Suppressor macrophage (primary cell): Measurements from ENCODE around the gene VSIR.

ENCODE experiments used
- DNase-seq, 4 experiments: peaks; one replicate each; pipeline ENCODE4 v3.0.0-alpha.2; 2020 to 2022
- total RNA-seq, 17 experiments: gene quantifications; one replicate each; lab custom pipeline; 2026; ENCODE audit warnings: mixed read lengths in 6 of 17, inconsistent platforms in 3 of 17; lab: John Stamatoyannopoulos, UW

Gene VSIR
- 18.3 to 192 (median 73.5) reads per million in 17 experiments for total RNA-seq

DNA sequence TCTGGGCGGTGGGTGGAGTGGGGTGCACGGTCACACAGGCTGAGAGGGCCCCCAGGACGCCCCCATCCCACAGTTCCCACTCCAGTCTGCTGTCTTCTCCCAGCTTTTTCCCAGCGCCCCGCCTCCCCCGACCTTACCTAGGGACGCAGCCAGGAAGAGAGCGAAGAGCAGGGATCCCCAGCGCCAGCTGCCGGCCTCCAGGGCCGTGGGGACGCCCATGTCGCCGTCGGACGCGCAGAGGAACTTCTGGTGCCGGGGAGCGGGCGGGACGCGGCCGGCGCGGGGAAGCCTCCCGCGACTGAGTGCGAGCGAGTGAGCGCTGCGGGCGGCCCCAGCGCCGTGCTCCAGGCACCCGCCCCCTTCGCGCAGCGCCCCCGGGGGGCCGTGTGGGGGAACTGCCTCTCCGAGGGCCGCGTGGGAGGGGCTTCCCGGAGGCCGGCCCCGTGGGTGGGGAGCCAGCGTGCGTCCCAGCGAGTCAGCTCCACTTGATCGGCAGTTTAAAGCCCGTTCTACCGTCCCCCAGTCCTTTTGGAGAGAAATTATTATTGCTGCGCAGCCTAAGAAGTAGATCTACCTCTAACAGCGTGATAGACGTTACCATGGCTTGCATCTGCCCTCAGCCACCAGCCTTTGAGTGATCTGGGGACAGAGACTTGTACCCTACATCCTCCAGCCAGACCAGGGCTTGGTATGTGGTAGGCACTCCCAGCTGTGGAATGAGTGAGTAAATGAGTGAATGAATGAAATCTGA lies at the start of gene VSIR:
Gene VSIR, minus strand, starts transcription at position 300 of the 751 bp plus-strand sequence. Its CDS starts 81 bp downstream, at position 219.
- peak; percentile 95 to 98 (median 96) for DNase-seq

DNA sequence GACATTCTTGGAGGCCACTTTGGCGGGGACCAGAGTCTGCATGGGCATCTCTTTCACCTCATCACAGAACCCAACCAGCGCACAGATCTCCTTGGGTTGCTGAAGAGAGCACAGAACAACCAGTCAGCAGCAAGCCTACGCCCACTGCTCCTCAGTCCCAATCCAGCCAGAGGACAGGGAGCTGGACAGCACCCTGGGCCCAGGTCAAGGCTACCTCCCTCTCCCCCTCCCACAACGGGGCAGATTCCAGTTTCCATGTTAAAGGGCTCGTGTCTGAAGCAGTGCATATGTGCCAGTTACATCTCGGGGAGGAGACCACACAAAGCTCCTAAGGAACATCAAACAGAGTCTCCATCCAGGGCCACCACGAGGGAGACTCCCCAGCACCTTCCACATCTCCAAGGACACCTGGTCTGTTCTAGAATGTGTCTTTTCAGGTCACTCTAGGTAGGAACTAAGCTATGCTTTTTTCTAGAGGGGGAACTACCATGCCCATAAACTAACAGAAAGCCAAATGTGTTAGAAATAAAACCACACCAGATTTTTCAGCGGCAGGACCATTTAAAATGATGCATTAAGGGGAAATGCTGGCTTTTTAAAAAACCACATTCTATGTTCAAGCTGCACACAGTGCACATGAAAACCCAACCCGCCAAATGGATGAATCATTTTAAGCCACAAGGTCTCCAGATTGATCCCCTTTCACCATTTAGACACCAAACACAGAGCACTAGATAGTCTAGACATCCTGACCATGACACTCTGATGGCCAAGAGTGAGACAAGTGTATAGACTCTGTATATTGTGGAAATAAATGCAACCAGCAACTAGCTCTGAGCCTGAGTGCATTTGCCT lies 48.8 kb upstream of the VSIR start:
- peak in 1 of 4 experiments; percentile 28 for DNase-seq

DNA sequence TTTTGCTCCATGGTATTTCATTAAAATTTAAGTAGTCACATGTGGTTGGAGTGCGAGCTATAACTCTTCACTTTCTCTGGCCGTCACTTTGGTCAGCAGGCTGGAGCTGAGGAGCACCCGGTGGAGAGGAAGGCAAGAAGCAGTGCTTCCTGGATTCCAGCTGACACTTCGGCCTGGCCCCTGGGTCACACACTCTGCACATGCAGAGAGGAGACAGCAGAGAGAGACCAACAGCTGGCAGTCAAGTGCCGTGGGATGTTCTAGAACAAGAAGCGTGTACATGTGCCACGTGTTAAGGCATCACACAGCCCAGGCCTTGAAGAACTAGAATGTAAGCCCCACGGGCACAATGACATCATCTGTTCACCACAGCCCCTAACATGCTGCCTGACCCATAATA lies 47.6 kb upstream of the VSIR start:
- peak in 1 of 4 experiments; percentile 36 for DNase-seq

DNA sequence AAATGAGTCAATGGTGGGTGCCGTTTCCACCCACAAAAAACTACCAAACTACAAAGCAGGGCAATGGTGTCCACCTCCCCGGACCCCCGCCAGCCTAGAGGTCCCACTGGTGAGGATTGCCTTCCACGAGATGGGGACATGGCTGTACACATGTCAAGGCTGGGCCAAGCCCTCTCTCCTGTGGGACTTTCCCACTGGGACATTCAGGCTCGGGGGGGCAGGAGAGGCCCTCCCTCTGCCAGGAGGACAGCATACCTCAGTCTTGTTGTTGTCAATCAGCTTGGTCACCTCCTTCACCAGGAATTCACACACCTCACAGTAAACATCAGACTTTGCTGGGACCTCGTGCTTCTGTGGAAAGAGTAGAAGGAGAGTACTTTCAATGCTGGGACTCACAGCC lies 46.7 kb upstream of the VSIR start:
- peak in 1 of 4 experiments; percentile 17 for DNase-seq

DNA sequence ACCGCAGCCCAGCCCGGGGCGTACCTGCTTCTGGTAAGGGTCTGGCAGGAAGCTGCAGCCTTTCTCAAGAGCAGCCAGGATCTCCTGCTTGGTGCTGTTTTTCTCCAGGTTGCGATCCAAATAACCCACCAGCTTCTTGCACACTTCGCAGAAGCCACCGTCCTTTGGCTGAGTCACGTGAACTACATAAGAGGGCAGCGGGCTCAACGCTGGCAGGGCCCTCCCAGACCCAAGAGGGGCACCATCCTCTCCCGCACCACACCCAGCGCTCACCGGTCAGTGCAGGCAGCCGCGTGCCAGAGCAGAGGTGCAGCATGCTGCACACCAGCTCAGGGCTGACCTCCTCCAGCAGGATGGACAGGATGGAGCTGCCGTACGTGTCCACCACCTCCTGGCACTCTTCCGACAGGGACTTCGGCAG lies 46.1 kb upstream of the VSIR start:
- peak in 1 of 4 experiments; percentile 10 for DNase-seq

DNA sequence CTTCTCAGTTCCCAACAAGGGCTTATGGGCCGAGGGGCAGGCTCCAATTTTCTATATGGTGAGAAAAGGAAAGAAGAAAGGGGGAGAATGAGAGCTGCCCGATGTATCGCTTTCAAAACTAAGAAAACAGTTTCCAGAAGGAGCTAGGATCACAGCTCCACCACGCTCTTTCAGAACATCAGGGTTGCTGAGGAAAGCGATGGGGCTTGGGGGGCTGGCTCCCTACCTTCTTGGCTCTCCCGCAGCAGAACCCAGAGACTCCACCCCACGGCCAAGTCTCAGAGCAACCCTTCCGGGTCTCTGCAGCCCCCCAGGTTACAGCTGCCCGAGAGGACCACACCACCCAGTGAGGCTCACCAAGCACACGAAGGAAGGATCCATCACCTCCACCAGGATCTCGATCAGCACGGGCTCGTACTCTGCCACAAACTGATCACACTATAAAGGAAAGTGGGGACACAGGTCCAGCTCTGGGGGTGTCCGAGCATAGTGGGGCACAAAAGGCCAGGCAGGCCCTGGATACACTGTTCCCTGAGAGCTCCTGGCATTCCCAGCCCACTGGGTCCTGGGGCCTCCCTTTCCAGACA lies 45.4 kb upstream of the VSIR start:
- peak in 1 of 4 experiments; percentile 8 for DNase-seq

DNA sequence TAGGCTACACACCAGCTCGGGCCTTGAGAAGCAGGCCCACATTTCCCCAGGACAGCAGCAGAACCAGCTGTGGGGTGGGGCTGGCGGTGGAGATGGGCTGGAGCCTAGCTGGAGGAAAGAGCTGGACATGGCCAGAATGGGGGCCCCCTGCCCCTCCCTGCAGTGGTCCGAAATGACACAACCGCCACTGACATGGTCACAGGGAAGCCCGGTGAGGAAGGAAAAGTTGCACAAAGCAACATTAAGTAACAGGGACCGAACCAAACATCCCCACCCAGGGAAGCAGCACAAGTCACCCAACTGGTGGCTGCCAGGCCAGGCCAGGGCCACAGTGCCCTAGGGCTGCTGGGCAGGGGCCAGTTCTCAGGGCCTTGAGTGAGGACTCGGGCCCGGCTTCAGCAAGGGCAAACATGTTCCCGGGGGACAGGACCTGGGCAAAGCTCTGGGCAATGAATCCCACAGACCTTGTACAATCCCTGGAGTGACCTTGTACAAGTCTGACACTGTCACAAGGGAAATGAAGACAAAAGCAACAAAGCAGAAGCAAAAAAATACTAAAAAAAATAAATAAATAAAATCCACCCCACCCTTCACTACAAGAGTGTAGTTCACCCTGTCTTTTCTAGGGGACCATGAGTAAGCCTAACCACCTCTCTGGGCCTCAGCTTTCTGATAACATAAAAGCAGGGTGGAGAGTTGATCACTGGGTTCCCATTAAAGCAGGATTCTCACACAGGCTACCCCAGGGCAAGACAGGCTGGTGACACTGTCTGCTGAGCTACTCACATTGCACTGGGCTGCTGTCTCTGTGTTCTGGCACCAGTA lies 44.7 kb upstream of the VSIR start:
- peak; percentile 65 to 80 (median 73) for DNase-seq

DNA sequence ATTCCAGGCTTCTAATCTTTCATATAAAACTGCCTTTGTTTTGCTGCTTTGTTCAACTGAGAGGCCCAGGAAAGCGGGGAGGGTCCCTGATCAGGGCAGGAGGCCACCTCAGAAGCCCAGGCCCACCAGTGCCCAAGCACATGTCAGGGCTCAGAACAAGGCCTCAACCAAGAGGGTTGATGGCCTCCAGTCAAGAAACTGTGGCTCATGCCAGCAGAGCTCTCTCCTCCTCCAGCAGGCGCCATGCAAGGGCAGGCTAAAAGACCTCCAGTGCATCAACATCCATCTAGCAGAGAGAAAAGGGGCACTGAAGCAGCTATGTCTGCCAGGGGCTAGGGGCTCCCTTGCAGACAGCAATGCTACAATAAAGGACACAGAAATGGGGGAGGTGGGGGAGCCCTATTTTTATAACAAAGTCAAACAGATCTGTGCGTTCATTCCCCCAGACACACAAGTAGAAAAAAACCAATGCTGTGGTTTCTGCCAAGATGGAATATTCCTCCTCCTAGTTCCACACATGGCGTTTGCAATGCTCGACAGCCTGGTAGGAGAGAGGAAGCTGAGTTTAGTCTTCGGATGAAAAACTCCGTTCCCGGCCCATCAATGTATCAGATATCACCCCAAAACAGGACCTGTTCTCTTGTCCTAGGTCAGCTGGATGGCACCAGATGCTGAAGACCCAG lies 43.8 kb upstream of the VSIR start:
- peak in 1 of 4 experiments; percentile 16 for DNase-seq

DNA sequence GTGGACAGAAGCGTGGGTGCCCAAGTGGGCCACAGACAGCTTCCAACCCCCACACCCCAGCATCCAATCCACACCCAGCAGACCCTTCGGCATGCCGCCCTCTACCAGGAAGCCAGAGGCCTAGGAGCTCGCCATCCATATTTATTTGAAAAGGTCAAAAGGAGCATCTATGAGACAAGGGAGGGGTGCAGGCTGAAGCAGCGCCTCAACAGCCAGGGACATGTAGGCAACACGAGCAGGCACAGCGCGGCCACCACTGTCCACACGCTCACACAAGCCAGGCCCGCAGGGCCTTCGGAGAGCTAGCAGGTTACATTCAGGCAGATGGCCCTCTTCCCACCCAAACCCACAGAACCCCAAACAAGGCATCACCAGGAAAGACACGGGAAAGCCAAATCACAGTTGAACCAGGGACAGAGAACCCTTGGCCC lies 43.1 kb upstream of the VSIR start:
- DNase-seq: peak in 1 of 4 experiments; percentile 20

DNA sequence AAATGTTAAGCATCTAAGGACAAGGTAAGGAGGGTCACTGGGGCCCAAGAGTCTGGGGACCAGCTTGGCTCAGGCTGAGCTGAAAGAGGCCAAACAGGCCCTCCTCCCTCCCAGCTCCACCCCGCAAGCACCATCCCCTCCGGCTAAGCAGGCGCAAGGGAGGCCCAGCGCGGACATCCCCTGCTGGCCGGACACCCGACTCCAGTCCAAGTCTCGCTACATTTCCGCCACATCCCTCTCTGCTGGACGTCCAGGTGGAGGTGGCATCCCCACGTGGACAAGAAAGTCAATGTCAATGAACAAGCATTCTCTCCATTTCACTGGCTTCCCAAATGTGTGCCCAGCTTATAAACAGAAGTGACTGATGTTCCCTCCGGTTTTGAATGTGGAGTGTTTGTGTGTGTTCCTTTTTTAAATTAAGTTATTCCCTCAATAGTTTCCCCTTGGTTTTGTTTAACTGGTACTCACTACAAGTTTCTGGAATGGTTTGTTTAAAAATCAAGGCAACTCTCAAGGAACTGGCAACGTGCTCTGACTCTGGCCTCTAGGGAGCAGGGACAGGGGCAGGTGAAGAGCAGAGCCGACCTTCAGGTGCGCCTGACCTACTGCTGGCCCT lies 42.3 kb upstream of the VSIR start:
- peak in 1 of 4 experiments; percentile 31 for DNase-seq

DNA sequence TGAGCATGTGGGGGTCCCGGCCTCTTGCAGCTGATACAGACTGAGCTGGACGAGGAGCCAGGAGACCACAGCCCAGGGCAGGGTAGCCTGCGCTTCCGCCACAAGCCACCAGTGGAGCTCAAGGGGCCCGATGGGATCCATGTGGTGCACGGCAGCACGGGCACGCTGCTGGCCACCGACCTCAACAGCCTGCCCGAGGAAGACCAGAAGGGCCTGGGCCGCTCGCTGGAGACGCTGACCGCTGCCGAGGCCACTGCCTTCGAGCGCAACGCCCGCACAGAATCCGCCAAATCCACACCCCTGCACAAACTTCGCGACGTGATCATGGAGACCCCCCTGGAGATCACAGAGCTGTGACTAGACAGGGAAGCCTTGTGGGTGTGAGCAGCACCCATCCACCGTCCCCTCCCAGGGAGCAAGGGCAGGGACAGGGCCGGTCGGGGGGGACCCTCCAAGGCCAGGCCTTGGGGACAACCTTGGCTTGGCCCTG lies 41.6 kb upstream of the VSIR start:
- DNase-seq: peak in 3 of 4 experiments; percentile 36 to 52 (median 44)

DNA sequence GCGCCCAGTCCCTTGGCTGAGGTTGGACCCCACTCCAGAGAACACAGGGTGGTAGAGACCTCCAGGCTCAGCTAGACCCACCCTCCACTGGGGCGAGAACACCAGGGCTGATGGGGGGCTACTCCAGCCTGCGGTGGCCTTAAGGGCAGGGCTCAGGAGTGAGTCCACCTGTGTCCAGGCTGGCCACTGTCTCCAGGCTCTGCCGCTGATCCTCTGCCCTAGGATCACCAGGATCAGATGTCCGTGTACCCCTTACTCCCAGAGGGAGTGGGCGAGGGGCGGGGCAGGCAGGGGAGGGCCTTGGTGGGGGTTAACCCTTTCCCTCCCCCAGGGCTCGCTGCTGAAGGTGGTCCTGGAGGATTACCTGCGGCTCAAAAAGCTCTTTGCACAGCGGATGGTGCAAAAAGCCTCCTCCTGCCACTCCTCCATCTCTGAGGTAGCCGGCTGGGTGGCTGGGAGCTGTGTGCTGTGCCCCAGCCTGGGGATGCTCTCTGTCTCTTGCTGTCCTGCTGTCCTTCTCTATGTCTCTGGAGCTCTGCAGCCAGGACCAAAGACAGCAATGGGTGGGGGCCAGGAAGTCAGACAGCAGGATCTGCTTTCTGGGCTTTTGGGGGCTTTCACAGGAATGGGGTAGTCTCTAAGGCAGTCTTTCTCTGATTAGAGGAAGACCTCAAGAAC lies 39.7 kb upstream of the VSIR start:
- peak; percentile 24 to 37 (median 32) for DNase-seq

DNA sequence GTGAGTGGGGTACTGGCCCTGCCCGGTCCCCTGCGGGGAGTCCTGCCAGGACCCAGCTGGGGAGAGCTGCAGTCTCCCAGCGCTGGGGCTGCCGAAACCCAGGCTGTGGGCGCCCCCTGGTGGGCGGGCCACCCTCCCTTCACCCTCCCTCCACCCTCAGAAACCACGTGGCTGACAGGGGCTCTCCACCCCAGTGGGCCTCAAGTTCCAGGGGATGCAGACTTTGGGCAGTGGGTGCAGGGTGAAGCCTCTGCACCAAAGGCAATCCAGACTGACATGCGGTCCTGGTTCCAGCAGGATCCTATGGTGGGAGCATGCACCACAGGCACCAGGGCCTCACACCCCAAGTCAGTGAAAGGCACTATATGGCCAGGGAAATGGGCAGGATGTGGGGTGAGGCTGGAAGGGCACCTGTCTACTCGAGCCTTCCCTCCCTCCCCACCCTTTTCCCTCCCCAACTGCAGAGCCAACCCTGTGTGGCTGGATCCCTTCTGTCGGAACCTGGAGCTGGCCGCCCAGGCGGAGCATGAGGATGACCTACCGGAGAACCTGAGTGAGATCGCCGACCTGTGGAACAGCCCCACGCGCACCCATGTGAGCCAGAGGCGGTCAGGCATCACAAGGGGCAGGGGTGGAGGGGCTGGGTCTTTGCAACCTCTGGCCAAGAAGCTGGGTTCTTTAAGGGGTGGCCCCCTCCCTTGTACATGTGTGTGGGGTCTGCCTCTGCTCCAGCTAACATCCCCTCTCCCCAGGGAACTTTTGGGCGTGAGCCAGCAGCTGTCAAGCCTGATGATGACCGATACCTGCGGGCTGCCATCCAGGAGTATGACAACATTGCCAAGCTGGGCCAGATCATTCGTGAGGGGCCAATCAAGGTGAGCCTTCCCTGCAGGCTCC lies 38.9 kb upstream of the VSIR start:
- peak; percentile 72 to 89 (median 80) for DNase-seq

DNA sequence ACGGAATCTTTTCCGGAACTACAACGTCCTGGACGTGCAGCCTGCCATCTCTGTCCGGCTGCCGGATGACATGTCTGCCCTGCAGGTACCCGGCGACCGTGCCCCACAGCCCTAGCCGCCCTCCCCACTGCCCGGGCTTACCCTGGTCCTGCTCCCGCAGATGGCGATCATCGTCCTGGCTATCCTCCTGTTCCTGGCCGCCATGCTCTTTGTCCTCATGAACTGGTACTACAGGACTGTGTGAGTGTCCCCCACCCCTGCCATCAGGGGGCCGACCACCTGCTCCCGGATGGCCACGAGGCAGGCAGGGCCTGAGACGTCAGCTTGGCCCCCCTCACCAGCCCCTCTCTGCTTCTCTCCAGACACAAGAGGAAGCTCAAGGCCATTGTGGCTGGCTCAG lies 38.0 kb upstream of the VSIR start:
- peak; percentile 24 to 44 (median 31) for DNase-seq

DNA sequence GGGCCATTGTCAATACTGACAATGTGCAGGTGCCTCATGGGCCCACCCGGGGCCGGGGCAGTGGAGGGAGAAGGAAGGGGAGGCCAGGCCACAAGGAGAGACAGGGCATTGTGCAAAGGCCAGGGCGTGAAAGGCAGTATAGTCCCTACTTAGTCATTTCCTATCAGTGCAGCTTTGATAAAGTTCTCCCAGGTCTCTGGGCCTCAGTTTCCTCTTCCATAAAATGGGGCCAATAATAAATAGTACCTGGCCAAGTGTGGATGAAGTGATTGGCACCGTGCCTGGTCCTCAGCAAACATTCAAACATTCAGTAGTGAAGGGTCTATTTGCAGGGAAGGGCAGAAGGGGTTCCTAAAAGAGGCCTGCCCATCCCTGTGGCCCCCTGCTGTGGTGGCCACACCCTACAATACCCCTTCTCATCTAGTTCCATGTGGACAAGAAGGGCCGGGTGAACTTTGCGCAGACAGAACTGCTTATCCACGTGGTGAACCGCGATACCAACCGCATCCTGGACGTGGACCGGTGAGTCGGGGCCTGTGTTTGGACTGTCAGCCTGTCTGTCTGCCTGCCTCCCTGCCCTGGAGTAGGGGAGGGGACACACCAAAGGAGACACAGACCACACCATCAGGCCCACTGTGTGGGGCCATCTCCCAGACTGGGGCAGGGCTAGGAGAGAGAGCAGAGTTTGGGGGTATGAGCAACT lies 36.9 kb upstream of the VSIR start:
- DNase-seq: peak; percentile 35 to 47 (median 42)

DNA sequence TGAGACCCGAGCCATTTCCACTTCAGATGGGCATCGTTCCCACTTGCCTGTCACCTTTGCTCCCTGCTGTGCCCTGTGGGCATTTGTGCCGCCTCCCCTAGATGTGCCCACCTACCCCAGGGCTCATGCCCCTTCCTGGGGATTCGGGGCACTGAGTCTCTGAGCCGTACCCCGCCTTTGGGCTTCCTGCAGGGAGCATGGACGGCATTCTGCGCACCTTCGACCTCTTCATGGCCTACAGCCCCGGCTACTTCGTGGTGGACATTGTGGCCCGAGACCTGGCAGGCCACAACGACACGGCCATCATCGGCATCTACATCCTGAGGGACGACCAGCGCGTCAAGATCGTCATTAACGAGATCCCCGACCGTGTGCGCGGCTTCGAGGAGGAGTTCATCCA lies 36.3 kb upstream of the VSIR start:
- DNase-seq: peak; percentile 22 to 36 (median 30)

DNA sequence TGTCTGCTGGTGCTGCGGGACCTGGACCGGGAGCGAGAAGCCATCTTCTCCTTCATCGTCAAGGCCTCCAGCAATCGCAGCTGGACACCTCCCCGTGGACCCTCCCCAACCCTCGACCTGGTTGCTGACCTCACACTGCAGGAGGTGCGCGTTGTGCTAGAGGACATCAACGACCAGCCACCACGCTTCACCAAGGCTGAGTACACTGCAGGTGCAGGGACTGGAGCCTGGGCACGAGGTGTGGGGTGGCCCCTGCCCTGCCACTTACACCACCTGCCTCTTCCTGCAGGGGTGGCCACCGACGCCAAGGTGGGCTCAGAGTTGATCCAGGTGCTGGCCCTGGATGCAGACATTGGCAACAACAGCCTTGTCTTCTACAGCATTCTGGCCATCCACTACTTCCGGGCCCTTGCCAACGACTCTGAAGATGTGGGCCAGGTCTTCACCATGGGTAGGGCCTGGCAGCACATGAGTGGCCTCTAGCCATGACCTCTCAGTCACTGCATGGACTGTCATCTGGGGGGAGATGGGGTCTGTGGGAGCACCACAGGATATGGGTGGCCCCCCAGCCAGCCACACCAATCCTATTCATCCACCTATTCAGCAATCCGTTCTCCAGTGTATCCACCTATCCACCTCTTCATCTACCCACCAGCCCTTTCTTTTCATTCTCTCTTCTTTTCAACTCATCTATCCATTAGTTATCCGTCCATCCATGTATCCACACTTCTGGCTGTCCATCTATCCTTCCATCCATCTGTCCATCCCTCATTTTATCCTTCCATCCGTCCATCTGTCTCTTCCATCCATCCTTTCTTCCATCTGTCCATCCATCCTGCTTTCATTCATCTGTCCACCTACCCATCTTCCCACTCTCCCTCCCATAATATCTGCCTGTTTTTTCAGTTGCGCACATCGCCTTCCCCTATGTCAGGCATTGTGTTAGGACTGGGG lies 34.5 kb upstream of the VSIR start:
- peak; percentile 25 to 47 (median 42) for DNase-seq
